ENCODE results near the gene CPXM2.

GRCh38 chr10:123831259-123831658 lies 60.3 kb downstream of the CPXM2 start:
- TF ChIP-seq ELF4 (IDR thresholded peaks at IDR 0.05) (no peak), ZNF384 (IDR thresholded peaks at IDR 0.05) (no peak), BHLHE40 (IDR thresholded peaks at IDR 0.05; ENCODE audit: borderline replicate concordance) (no peak), LEF1 (IDR thresholded peaks at IDR 0.05; ENCODE audit: borderline replicate concordance) (no peak), SP1 (IDR thresholded peaks at IDR 0.05) (no peak), ARNT (IDR thresholded peaks at IDR 0.05) (no peak), FOXM1 (IDR thresholded peaks at IDR 0.05; ENCODE audit: borderline replicate concordance) (no peak), FOXA1 (IDR thresholded peaks at IDR 0.05) (no peak), SUZ12 (IDR thresholded peaks at IDR 0.05) (no peak), CTBP1 (IDR thresholded peaks at IDR 0.05; ENCODE audit: borderline replicate concordance) (no peak), NFRKB (IDR thresholded peaks at IDR 0.05) (no peak)
